Stimulated activated CD4-positive, alpha-beta T cell treated with anti-CD3 and anti-CD28 coated beads, Interleukin-1b, Interleukin-23, amount 100 ng/mL, for 24 hours (primary cell): ENCODE results near the gene APBA2.
"Not testable (repeated sequence)": the region's sequence is repeated elsewhere in the genome, so short reads cannot be mapped to it uniquely, and the experiment has no call there.

Experiments
- DNase-seq, 4 experiments: peaks; one replicate each; pipeline ENCODE4 v3.0.0-alpha.2; 2020; ENCODE audit warnings: low read depth in 4 of 4, low spot score in 1 of 4

The APBA2 gene

GRCh38 chr15:28995705-28996104, 109.9 kb downstream of the APBA2 start:
- no peak for DNase-seq

- DNase-seq = no peak
Measured at GRCh38 chr15:28996289-28996688, 110.5 kb downstream of the APBA2 start.

GRCh38 chr15:28996953-28997352, 111.2 kb downstream of the APBA2 start:
- no peak for DNase-seq

GRCh38 chr15:28997791-28998190, 112.0 kb downstream of the APBA2 start:
- DNase-seq = no peak

GRCh38 chr15:28998511-28998910, 112.7 kb downstream of the APBA2 start:
- no peak for DNase-seq

GRCh38 chr15:29003191-29003839, 117.5 kb downstream of the APBA2 start:
- no peak for DNase-seq

- DNase-seq = no peak
Measured at GRCh38 chr15:29003840-29004233, 118.1 kb downstream of the APBA2 start.

- no peak for DNase-seq
Measured at GRCh38 chr15:29005931-29006330, 120.2 kb downstream of the APBA2 start.

GRCh38 chr15:29008846-29009245, 123.1 kb downstream of the APBA2 start:
- DNase-seq = no peak

GRCh38 chr15:29012097-29012496, 126.3 kb downstream of the APBA2 start:
- DNase-seq = no peak

GRCh38 chr15:29014493-29014892, 128.7 kb downstream of the APBA2 start:
- DNase-seq = no peak

GRCh38 chr15:29016518-29016917, 130.7 kb downstream of the APBA2 start:
- no peak for DNase-seq

- no peak for DNase-seq
Measured at GRCh38 chr15:29018120-29018805, 132.5 kb downstream of the APBA2 start.

- DNase-seq = no peak
Measured at GRCh38 chr15:29018995-29019976, 133.5 kb downstream of the APBA2 start.

- no peak for DNase-seq
Measured at GRCh38 chr15:29021857-29022256, 136.1 kb downstream of the APBA2 start.

GRCh38 chr15:29024662-29025061, 138.9 kb downstream of the APBA2 start:
- no peak for DNase-seq

- DNase-seq = not testable (repeated sequence)
Measured at GRCh38 chr15:29025411-29025810, 139.6 kb downstream of the APBA2 start.

GRCh38 chr15:29028158-29028557, 142.4 kb downstream of the APBA2 start:
- not testable (repeated sequence) for DNase-seq

- no peak for DNase-seq
Measured at GRCh38 chr15:29029651-29030195, 143.9 kb downstream of the APBA2 start.

GRCh38 chr15:29031502-29032228, 145.9 kb downstream of the APBA2 start:
- DNase-seq = no peak

GRCh38 chr15:29032229-29032625, 146.5 kb downstream of the APBA2 start:
- no peak for DNase-seq
